ENCODE data around the gene SLC8A1. TPM values are rescaled to one million over a fixed set of nuclear protein-coding genes. Genes with fewer than 3 reads are reported as not detected.

Gene SLC8A1
- total RNA-seq, 1 donor from 2014 or later = 1.9 TPM

DNA sequence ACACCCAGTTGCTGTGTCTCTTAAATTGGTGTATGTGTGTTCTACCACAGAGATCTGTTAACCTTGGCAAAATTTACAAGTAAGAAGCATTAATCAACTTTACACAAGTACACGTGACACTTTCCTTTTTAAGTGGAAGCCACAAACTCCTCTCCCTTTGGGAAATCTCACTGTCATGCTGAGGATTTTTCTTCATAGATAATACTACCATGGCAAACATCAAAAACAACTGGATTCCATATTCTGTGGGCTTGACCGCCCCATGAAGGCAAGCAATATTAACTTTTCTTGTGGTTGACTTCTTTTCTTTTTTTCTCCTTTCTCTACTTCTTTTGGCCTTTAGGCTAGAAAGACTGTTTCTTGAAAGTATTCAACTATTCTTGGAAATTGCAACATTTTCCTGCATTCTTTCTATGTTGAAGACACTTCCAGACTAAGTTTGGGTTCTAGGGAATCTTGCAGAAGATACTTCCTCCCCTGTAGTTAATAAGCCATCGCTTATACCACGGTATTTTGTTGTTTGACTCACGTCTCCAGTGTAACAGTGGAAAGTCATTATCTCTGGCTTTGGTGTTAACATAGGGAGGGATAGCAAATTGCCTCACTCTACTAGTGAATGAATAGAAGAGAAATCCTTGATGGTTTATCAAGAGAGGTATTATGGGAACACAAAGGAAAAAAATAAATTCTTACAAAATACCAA is 79.5 kb downstream of the SLC8A1 start:
- no peak overlapping the region for H3K4me3 Mint-ChIP-seq (ENCODE audit: unreplicated experiment)
- no peaks in the 10 kb centered on the region for H3K36me3 Mint-ChIP-seq (ENCODE audit: unreplicated experiment)
- no peaks in the 10 kb centered on the region for H3K9me3 Mint-ChIP-seq (ENCODE audit: unreplicated experiment)
- H3K27ac Mint-ChIP-seq (ENCODE audit: unreplicated experiment) = no peak overlapping the region
- H3K4me1 Mint-ChIP-seq (ENCODE audit: low read depth, unreplicated experiment) = peaks cover 10% of the 10 kb centered on the region
- peaks cover 2% of the 10 kb centered on the region for H3K27me3 Mint-ChIP-seq (ENCODE audit: unreplicated experiment)
- DNase-seq = no peak
- TF ChIP-seq, protein P1, sequence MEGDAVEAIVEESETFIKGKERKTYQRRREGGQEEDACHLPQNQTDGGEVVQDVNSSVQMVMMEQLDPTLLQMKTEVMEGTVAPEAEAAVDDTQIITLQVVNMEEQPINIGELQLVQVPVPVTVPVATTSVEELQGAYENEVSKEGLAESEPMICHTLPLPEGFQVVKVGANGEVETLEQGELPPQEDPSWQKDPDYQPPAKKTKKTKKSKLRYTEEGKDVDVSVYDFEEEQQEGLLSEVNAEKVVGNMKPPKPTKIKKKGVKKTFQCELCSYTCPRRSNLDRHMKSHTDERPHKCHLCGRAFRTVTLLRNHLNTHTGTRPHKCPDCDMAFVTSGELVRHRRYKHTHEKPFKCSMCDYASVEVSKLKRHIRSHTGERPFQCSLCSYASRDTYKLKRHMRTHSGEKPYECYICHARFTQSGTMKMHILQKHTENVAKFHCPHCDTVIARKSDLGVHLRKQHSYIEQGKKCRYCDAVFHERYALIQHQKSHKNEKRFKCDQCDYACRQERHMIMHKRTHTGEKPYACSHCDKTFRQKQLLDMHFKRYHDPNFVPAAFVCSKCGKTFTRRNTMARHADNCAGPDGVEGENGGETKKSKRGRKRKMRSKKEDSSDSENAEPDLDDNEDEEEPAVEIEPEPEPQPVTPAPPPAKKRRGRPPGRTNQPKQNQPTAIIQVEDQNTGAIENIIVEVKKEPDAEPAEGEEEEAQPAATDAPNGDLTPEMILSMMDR (IDR thresholded peaks at IDR 0.05; ENCODE audit: partially characterized antibody, unreplicated experiment) = no peak

- Mint-ChIP-seq H3K4me3 (ENCODE audit: unreplicated experiment) (no peak overlapping the region), H3K36me3 (ENCODE audit: unreplicated experiment) (no peaks in the 10 kb centered on the region), H3K27me3 (ENCODE audit: unreplicated experiment) (peaks cover 2% of the 10 kb centered on the region), H3K27ac (ENCODE audit: unreplicated experiment) (no peak overlapping the region), H3K9me3 (ENCODE audit: unreplicated experiment) (no peaks in the 10 kb centered on the region), H3K4me1 (ENCODE audit: low read depth, unreplicated experiment) (peaks cover 14% of the 10 kb centered on the region)
- peak; percentile 27 for DNase-seq
- TF ChIP-seq, protein P1 (IDR thresholded peaks at IDR 0.05; ENCODE audit: partially characterized antibody, unreplicated experiment) = no peak
Measured at GRCh38 chr2:40371525-40372282, 80.2 kb downstream of the SLC8A1 start.

GRCh38 chr2:40370007-40370395 is 81.9 kb downstream of the SLC8A1 start:
- Mint-ChIP-seq H3K9me3 (ENCODE audit: unreplicated experiment) (no peaks in the 10 kb centered on the region), H3K4me3 (ENCODE audit: unreplicated experiment) (no peak overlapping the region), H3K27me3 (ENCODE audit: unreplicated experiment) (peaks cover 2% of the 10 kb centered on the region), H3K27ac (ENCODE audit: unreplicated experiment) (no peak overlapping the region), H3K36me3 (ENCODE audit: unreplicated experiment) (no peaks in the 10 kb centered on the region), H3K4me1 (ENCODE audit: low read depth, unreplicated experiment) (peaks cover 14% of the 10 kb centered on the region)
- TF ChIP-seq, protein P1 (IDR thresholded peaks at IDR 0.05; ENCODE audit: partially characterized antibody, unreplicated experiment) = no peak
- DNase-seq = no peak

- peaks cover 14% of the 10 kb centered on the region for H3K4me1 Mint-ChIP-seq (ENCODE audit: low read depth, unreplicated experiment)
- H3K4me3 Mint-ChIP-seq (ENCODE audit: unreplicated experiment) = no peak overlapping the region
- H3K36me3 Mint-ChIP-seq (ENCODE audit: unreplicated experiment) = no peaks in the 10 kb centered on the region
- H3K27ac Mint-ChIP-seq (ENCODE audit: unreplicated experiment) = no peak overlapping the region
- no peaks in the 10 kb centered on the region for H3K9me3 Mint-ChIP-seq (ENCODE audit: unreplicated experiment)
- DNase-seq = no peak
- H3K27me3 Mint-ChIP-seq (ENCODE audit: unreplicated experiment) = peaks cover 2% of the 10 kb centered on the region
- TF ChIP-seq, protein P1 (IDR thresholded peaks at IDR 0.05; ENCODE audit: partially characterized antibody, unreplicated experiment) = no peak
Measured at GRCh38 chr2:40369267-40370006, 82.5 kb downstream of the SLC8A1 start.
